NOMO-1 treated with dmso at 0.1 percent for 144 hours (cell line): ENCODE measurements around the gene RPRD2.
"Not testable (repeated sequence)": the region's sequence is repeated elsewhere in the genome, so short reads cannot be mapped to it uniquely, and the experiment has no call there.

ENCODE experiments used
- DNase-seq: peaks from one replicate; lab custom pipeline; 2025; ENCODE audit not compliant: unreplicated experiment; lab: John Stamatoyannopoulos, UW

RPRD2 gene

DNA sequence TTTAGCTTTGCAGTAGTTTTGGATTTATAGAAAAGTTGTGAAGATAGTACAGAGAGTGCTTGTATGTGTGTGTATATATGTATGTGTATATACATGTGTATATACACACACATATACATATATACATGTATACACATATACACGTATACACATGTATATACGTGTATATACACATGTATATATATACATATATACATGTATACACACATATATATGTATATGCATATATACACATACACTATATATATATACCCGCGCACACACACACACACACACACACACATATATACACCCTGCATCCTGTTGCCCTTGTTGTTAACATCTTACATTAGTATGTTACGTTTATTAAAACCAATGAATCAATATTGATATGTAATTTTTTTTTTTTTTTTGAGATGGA lies 24.3 kb downstream of the RPRD2 start:
- no peak for DNase-seq

GRCh38 chr1:150389650-150390049 lies 25.7 kb downstream of the RPRD2 start:
- DNase-seq = no peak

DNA sequence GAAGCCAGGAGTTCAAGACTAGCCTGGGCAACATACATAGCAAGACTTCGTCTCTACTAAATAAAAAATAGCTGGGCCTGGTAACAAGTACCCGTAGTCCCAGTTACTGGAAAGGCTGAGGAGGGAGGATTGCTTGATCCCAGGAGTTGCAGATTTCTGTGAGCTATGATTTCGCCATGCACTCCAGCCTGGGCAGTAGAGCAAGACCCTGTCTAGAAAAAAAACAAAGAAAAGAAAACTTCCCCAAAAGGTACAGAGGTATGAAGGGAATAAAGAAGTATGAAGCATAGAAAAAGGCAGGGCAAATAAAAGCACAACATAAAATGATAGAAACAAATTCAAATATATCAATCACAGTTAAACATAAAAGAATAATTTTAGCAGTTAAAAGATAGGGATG lies 28.7 kb downstream of the RPRD2 start:
- DNase-seq = no peak

DNA sequence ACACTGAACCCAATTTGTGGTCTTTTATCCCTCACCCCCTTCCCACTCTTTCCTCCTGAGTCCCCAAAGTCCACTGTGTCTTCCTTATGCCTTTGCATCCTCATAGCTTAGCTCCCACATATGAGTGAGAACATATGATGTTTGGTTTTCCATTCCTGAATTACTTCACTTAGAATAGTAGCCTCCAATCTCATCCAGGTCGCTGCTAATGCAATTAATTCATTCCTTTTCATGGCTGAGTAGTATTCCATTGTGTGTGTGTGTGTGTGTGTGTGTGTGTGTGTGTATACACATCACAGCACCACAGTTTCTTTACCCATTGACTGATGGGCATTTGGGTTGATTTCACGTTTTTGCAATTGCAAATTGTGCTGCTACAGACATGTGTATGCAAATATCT lies 31.2 kb downstream of the RPRD2 start:
- not testable (repeated sequence) for DNase-seq

DNA sequence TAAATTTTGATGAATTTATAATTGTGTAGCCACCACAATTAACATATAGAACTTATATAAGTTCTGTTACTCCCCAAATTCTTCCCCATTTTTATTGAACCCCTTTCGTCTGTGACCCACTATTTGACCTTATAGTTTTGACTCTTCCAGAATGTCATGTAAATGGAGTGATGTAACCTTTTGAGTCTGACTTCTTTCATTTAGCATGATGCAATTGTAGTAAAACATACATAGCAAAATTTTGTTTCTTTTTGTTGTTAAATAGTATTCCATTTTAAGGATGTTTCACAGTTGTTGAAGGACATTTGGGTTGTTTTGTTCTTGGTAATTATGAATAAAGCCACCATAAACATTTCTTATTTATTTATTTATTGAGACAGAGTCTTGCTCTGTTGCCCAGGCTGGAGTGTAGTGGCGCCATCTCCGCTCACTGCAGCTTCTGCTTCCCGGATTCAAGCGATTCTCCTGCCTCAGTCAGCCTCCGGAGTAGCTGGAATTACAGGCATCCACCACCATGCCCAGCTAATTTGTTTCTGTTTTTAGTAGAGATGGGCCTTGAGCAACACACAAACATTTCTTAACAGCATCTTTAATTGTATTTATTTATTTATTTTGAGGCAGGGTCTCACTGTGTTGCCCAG lies 33.6 kb downstream of the RPRD2 start:
- no peak for DNase-seq

- DNase-seq = no peak
Measured at GRCh38 chr1:150404465-150404864, 40.5 kb downstream of the RPRD2 start.

DNA sequence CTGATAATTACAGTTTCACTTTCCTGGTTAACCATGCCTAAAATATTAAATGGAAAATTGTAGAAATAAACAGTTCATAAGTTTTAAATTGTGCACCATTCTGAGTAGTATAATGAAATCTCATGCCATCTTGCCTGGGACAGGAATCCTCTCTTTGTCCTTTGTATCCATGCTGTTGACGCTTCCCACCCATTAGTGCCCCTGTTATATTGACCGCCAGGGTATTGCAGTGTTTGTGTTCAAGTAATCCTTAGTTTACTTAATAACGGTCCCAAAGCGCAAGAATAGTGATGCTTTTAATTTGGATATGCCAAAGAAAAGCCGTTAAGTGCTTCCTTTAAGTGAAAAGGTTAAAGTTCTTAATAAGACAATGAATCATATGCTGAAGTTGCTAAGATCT lies 41.7 kb downstream of the RPRD2 start:
- no peak for DNase-seq

GRCh38 chr1:150406483-150406882 lies 42.5 kb downstream of the RPRD2 start:
- DNase-seq = no peak

DNA sequence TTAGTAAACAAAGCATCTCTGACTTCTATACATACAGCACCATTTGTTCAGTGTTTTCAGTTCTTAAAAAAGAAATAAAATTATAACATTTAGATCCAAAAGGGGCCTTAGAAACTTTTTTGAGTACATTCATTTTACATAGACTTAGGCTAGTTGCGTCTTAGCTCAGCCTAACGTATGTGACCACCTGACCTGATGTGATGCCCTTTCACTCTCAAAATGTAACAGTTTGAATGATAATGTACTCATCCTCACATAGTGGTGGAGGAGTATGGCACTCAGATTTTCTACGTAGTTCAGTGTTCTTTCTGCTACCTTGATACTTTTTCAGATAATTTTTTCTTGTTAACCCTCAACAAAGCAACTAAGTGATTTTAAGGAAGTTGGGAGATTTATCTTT lies 43.4 kb downstream of the RPRD2 start:
- no peak for DNase-seq

DNA sequence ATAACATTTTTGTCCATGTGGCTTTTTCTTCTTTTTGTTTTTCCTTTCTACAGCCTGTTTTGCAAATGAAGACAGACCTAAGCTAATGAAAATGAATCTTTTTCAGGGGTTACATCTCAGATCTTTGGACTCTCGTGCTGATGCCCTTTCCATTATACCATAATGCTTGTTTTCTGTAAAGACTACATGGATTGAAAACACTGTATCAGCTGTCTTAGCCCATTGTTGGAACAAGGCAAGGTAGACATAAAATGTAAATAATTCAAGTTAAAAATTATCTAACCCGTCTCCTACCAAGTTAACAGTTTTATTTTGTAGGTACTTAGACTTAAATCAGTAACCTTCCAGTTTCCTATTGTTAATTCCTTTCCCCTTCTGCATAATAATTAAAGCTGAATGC lies 44.9 kb downstream of the RPRD2 start:
- DNase-seq = no peak

- no peak for DNase-seq
Measured at GRCh38 chr1:150409504-150410362, 45.8 kb downstream of the RPRD2 start.

GRCh38 chr1:150410582-150411101 lies 46.7 kb downstream of the RPRD2 start:
- DNase-seq = no peak

DNA sequence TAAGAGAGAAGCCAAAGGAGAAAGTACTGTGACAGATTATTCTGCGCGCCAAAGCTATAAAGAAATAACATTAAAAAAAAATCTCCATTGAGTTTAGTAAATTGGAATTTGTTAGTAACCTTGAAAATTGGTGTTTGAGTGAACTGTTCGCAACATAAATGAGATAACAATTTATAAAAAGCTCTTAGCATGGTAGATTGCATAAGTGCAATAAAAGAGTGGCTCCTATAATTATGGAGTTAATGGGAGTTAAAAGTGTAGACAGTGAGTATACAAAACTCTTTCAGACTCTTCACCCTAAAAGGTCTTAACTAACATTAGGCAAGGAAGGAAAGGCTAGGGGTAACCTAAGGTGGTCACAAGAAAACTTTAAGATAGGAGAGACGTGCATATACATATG lies 50.6 kb downstream of the RPRD2 start:
- DNase-seq = no peak

GRCh38 chr1:150415800-150416199 lies 51.9 kb downstream of the RPRD2 start:
- DNase-seq = no peak

DNA sequence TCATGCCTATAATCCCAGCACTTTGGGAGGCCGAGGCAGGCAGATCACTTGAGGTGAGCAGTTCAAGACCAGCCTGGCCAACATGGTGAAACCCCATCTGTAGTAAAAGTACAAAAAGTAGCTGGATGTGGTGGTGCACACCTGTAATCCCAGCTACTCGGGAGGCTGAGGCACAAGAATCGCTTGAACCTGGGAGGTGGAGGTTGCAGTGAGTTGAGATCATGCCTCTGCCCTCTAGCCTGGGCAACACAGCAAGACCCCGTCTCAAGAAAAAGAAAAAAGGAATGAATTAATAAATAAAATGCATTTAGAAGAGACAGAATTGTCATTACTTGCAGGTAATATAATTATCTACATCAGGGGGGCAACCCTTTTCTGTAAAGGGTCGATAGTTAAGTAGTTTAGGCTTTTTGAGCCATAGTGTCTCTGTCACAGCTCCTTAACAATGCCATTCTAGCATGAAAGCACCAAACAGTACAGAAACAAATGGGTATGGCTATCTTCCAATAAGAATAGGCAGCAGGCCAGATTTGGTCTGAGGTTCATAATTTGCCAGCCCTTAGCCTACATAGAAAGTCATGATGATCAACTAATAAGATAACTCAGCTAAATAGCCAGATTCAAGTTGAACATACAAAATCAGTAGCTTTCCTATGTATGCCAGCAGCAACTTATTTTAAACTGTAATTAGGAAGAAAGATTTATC lies 56.8 kb downstream of the RPRD2 start:
- DNase-seq = no peak

- DNase-seq = no peak
Measured at GRCh38 chr1:150422541-150422940, 58.6 kb downstream of the RPRD2 start.

DNA sequence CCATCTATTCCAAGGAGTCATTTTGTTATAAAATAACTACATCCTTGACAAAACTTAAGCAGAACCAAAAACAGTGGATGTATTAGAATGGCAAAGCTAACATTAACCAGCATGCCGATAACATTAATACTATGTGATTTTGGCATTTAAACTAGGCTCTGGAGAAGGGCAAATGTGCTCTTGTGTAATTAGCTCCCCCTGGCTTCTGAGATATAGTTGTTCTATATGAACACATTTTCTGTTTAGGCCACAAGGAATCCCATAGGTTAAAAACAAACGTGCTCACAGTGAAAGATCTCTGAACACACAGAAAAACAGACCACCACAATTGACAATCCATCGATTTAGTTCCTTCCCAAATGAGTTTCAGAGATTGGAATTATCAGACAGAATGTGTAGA lies 65.9 kb downstream of the RPRD2 start:
- no peak for DNase-seq

GRCh38 chr1:150441121-150441520 lies 77.2 kb downstream of the RPRD2 start:
- no peak for DNase-seq

- no peak for DNase-seq
Measured at GRCh38 chr1:150444232-150444631, 80.3 kb downstream of the RPRD2 start.

DNA sequence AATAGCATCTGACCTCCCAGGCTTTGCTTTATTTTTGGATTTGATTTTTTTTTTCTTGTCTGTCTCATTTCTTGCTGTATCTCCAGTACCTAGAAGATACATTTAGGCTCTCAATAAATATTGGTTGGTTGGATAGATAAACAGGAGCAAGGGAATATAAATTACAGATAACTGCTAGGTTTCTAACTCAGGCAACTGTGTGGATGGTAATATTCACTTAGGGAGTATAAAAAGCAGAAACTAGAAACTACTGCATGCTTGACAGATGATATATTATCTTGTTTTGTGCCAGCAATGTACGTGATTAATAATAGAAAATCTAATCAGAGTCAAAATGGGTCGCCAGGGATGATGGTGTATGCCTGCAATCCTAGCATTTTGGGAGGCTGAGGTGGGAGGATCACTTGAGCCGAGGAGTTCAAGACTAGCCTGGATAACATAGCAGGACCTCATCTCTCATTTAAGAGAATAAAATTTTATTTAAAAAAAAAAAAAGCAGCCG lies 92.2 kb downstream of the RPRD2 start:
- no peak for DNase-seq

DNA sequence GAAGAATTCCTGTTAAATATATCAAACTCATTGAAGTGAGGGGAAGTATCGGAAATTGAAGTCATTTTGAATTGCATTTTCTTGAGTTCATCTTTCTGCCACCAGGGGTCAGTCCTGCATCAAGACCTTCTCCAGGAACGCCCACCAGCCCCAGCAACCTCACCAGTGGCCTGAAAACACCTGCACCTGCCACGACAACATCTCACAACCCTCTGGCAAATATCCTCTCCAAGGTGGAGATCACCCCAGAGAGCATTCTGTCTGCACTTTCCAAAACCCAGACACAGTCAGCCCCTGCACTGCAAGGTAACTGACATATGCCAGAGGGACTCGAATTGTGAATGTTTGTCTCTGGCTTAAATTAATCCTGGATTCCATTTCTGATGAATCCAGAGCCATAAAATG lies 100.5 kb downstream of the RPRD2 start:
- DNase-seq = peak; percentile 6

GRCh38 chr1:150466964-150467363 lies 103.0 kb downstream of the RPRD2 start:
- no peak for DNase-seq
